Colonic mucosa (tissue), 2 donors: Measurements from ENCODE around the gene BCAN. TPM values are rescaled to one million over a fixed set of nuclear protein-coding genes. Genes with fewer than 3 reads are reported as not detected.

Experiments used
- total RNA-seq, 2 donors: library from RNA; stranded (reverse); fragmentation: NEBNext Ultra II Directional in 1 of 2; extraction: Animal tissue kit (Norgen Biotek cat#: 25700) in 1 of 2; gene quantifications; one replicate each; pipeline ENCODE4 v1.2.1, GENCODE V29; 2021
- donor health status: DM: no; HTN: no; CAD: no.
- donor health status: DM: no; HTN: no; CAD: no.

The BCAN gene
- total RNA-seq, 2 donors from 2014 or later = 0.37 TPM; not detected in 1

Other genes starting within 250 kb of the BCAN start
- gene MEF2D, start 141.3 kb upstream of the BCAN start, total RNA-seq = 10 to 100 TPM; 32.3 to 49.9 TPM
- 10 to 100 TPM; 13.6 to 57.9 TPM for gene IQGAP3, start 69.6 kb upstream of the BCAN start, total RNA-seq
- not detected for gene TTC24, start 62.4 kb upstream of the BCAN start, total RNA-seq
- gene NAXE, start 50.3 kb upstream of the BCAN start, total RNA-seq = 10 to 100 TPM; 68.4 to 99.8 TPM
- gene GPATCH4, start 40.6 kb upstream of the BCAN start, total RNA-seq = 10 to 100 TPM; 12.3 to 31.3 TPM
- gene HAPLN2, start 22.7 kb upstream of the BCAN start, total RNA-seq = under 1 TPM in 1 of 2 donors, not detected in 1; 0.96 TPM
- gene NES, start 35.3 kb downstream of the BCAN start, total RNA-seq = 1 to 10 TPM; 5.3 to 8.1 TPM
- 1 to 10 TPM; 1.2 to 1.4 TPM for gene CRABP2, start 63.5 kb downstream of the BCAN start, total RNA-seq
- 10 to 100 TPM; 31.3 to 51.9 TPM for gene METTL25B, start 86.4 kb downstream of the BCAN start, total RNA-seq
- gene ISG20L2, start 86.6 kb downstream of the BCAN start, total RNA-seq = 10 to 100 TPM; 23.4 to 30.0 TPM
- 10 to 100 TPM; 39.1 to 86.7 TPM for gene MRPL24, start 99.0 kb downstream of the BCAN start, total RNA-seq
- 100 to 1,000 TPM; 215 to 438 TPM for gene HDGF, start 109.6 kb downstream of the BCAN start, total RNA-seq
- gene PRCC, start 125.4 kb downstream of the BCAN start, total RNA-seq = 10 to 100 TPM; 57.1 to 58.7 TPM
- gene SH2D2A, start 174.7 kb downstream of the BCAN start, total RNA-seq = 1 to 10 TPM; 1.9 to 3.1 TPM
- not detected for gene INSRR, start 217.0 kb downstream of the BCAN start, total RNA-seq
- 1 to 10 TPM in 1 of 2 donors, under 1 TPM in 1; 0.56 to 1.1 TPM for gene NTRK1, start 218.7 kb downstream of the BCAN start, total RNA-seq